NB4 (cell line): ENCODE measurements around the gene GZMA.

ENCODE experiments used
- CTCF ChIP-seq: IDR thresholded peaks from one replicate; pipeline ENCODE4 v1.5.1; 2012; ENCODE audit warnings: low read depth, low read length
- MAX ChIP-seq: IDR thresholded peaks from 2 replicates; pipeline ENCODE4 v1.6.1; 2011; ENCODE audit warnings: low read depth, low read length
- MYC ChIP-seq: IDR thresholded peaks from 2 replicates; pipeline ENCODE4 v1.6.1; 2011; ENCODE audit warnings: low read depth, low read length
- POLR2A ChIP-seq: IDR thresholded peaks from 2 replicates; pipeline ENCODE4 v1.6.1; 2011; ENCODE audit warnings: mild to moderate bottlenecking; ENCODE audit not compliant: insufficient read length; ENCODE audit errors: extremely low read depth

DNA sequence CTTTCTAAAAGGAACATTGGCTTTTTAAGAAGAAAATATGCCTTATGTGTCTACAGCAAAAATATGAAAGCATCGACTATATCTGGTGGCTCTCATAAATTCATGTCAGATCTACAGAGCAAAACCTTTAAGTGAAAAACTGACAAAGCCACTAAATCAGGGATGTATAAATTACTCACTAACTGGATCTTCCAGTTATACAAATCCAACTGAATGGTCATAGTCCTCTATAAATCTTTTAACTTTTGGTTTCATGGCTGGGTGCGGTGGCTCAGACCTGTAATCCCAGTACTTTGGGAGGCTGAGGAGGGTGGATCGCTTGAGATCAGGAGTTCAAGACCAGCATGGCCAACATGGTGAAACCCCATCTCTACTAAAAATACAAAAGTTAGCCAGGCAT, 29.2 kb upstream of the GZMA start:
- TF ChIP-seq CTCF (no peak), POLR2A (no peak), MYC (no peak), MAX (no peak)
